Measurements from ENCODE around the gene TSTD1. TPM values are rescaled to one million over a fixed set of nuclear protein-coding genes. Genes with fewer than 3 reads are reported as not detected.
"Not testable (repeated sequence)": the region's sequence is repeated elsewhere in the genome, so short reads cannot be mapped to it uniquely, and the experiment has no call there.

The TSTD1 gene
- total and polyA plus RNA-seq, 5 experiments from 2014 or later = 100 to 508 (median 342) TPM

DNA sequence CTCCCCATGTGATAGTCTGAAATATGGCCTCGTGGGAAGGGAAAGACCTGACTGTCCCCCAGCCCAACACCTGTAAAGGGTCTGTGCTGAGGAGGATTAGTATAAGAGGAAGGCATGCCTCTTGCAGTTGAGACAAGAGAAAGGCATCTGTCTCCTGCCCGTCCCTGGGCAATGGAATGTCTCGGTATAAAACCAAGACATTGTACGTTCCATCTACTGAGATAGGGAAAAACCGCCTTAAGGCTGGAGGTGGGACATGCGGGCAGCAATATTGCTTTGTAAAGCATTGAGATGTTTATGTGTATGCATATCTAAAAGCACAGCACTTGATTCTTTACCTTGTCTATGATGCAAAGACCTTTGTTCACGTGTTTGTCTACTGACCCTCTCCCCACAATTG, 21.6 kb downstream of the TSTD1 start:
- ATAC-seq, H3K36me3 Mint-ChIP-seq, POLR2A ChIA-PET, H3K27me3 Mint-ChIP-seq, DNase-seq, H3K9me3 Mint-ChIP-seq, H3K4me3 Mint-ChIP-seq: not testable (repeated sequence)
- Mint-ChIP-seq H3K27ac (peak overlapping the region in 7 of 10 donors; percentile 9 to 60 (median 37)), H3K4me1 (peaks cover 29 to 68% (median 56%) of the 10 kb centered on the region in 4 donors)

DNA sequence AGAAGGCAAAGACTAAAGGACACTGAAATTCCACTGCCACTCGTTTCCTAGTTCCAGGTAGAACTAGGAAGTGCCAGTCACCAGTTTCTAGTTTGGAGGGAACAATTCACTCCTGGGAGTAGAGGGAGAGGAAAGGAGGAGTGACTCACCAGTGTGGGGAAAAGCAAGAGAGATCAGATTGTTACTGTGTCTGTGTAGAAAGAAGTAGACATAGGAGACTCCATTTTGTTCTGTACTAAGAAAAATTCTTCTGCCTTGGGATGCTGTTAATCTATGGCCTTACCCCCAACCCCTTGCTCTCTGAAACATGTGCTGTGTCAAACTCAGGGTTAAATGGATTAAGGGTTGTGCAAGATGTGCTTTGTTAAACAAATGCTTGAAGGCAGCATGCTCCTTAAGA, 22.1 kb downstream of the TSTD1 start:
- not testable (repeated sequence) for H3K9me3 Mint-ChIP-seq

DNA sequence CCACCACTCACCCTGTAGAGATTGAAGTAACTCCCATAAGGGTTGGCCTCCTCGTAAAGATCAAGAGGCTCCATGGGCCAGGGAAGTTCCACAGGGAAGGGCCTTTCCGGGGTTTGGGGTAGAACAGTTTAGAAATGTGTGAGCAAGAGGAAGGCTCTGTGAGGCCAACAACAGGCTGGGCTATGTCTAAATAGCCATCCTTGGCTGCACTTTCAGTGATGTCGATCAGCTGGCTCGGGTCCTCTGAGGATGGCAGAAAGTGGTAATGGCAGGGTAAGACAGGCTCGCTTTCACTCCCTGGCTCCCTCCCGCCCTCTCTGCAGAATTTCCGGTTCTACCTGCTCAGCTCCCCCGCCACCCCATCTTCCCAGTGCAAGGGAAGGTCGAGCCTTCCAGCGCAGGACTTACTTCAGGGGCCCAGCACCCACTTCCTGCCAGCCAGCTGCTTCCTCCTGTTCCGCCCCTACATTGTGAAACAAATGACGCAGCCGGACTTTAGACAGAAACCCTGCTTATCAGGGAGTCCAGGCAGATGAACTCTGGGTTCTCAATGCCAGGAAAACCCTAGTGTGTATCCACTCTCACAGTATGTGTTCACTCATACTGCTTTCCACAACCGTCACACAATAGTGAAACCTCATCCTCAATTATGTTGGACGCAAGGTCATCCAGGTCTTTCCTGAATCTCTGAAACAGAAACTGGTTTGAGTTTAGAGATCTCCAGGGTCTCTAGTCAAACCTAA, 25.1 kb downstream of the TSTD1 start:
- Mint-ChIP-seq H3K4me3 (peak overlapping the region; percentile 73 to 89 (median 83)), H3K4me1 (peaks cover 15 to 41% (median 33%) of the 10 kb centered on the region in 4 donors), H3K27me3 (no peaks in the 10 kb centered on the region), H3K27ac (peak overlapping the region; percentile 86 to 99 (median 95)), H3K9me3 (no peaks in the 10 kb centered on the region), H3K36me3 (peaks cover 0 to 2% (median 0%) of the 10 kb centered on the region in 3 donors)
- DNase-seq = peak; percentile 30 to 77 (median 58)
- ATAC-seq = peak; percentile 89 to 91
- POLR2A ChIA-PET = interaction anchor here (0.7 to 4.7 kb wide), 14 partner anchors 9 to 311 kb away, joined by 3 to 42 read pairs (median 4); partner anchors contain the start of genes ARHGAP30, KLHDC9, NDUFS2 and TSTD1

More for the DNA sequence above, 22.1 kb downstream of the TSTD1 start:
- not testable (repeated sequence) for H3K27me3 Mint-ChIP-seq, H3K4me3 Mint-ChIP-seq, ATAC-seq, H3K36me3 Mint-ChIP-seq, DNase-seq
- peak overlapping the region in 6 of 10 donors; percentile 37 to 86 (median 74) for H3K27ac Mint-ChIP-seq
- H3K4me1 Mint-ChIP-seq = peaks cover 32 to 68% (median 60%) of the 10 kb centered on the region in 4 donors
- POLR2A ChIA-PET = interaction anchor here (0.7 kb wide), 1 partner anchor 426 kb away, joined by 3 read pairs; no protein-coding TSS in a partner anchor

DNA sequence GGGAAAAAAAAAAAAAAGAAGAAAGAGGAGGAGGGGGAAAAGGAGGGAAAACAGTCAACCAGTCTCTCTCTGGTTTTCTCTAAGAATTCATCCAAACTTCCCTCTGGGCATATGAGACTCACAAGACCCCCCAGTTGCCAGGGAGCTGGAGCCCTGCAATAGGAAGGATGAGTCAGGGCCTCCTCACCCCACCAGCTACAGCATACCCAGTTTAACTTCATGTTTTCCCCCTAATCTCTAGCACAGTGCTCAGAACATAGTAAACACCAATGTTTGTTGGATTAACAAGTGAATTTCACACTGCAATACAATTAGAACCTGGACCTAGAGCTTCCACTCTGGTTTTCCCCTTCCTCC, 25.7 kb downstream of the TSTD1 start:
- H3K4me1 Mint-ChIP-seq = peaks cover 15 to 36% (median 28%) of the 10 kb centered on the region in 4 donors
- DNase-seq (no peak), ATAC-seq (peak in 1 of 2 donors; percentile 43)
- peak overlapping the region; percentile 86 to 99 (median 95) for H3K27ac Mint-ChIP-seq
- peaks cover 0 to 2% (median 0%) of the 10 kb centered on the region in 3 donors for H3K36me3 Mint-ChIP-seq
- H3K4me3 Mint-ChIP-seq = peak overlapping the region; percentile 73 to 89 (median 83)
- no peaks in the 10 kb centered on the region for H3K27me3 Mint-ChIP-seq
- POLR2A ChIA-PET = interaction anchor here (0.9 to 4.7 kb wide), 11 partner anchors 9 to 190 kb away, joined by 3 to 42 read pairs (median 5); partner anchors contain the start of genes ARHGAP30, NDUFS2, TSTD1 and USF1
- no peaks in the 10 kb centered on the region for H3K9me3 Mint-ChIP-seq

DNA sequence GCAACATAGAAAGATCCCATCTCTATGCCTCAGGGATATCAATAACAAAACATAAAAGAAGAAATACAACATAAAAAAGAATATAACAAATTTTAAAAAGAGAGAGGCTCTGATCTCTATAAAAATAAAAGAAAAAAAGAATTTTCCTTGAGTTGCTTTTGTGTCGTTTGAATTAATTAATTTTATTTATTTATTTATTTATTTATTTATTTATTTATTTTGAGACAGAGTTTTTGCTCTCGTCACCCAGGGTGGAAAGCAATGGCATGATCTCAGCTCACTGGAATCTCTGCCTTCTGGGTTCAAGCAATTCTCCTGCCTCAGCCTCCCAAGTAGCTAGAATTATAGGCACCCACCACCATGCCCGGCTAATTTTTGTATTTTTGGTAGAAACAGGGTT, 26.3 kb downstream of the TSTD1 start:
- POLR2A ChIA-PET = interaction anchor here (0.6 to 4.7 kb wide), 7 partner anchors 9 to 57 kb away, joined by 4 to 42 read pairs (median 7); partner anchors contain the start of genes ARHGAP30, F11R, TSTD1 and USF1
- Mint-ChIP-seq H3K36me3 (peaks cover 0 to 2% (median 0%) of the 10 kb centered on the region in 3 donors), H3K9me3 (no peaks in the 10 kb centered on the region), H3K27ac (peak overlapping the region in 9 of 10 donors; percentile 9 to 98 (median 86)), H3K27me3 (no peaks in the 10 kb centered on the region), H3K4me3 (no peak overlapping the region), H3K4me1 (peaks cover 13 to 31% (median 25%) of the 10 kb centered on the region in 4 donors)
- DNase-seq = no peak
- no peak for ATAC-seq

DNA sequence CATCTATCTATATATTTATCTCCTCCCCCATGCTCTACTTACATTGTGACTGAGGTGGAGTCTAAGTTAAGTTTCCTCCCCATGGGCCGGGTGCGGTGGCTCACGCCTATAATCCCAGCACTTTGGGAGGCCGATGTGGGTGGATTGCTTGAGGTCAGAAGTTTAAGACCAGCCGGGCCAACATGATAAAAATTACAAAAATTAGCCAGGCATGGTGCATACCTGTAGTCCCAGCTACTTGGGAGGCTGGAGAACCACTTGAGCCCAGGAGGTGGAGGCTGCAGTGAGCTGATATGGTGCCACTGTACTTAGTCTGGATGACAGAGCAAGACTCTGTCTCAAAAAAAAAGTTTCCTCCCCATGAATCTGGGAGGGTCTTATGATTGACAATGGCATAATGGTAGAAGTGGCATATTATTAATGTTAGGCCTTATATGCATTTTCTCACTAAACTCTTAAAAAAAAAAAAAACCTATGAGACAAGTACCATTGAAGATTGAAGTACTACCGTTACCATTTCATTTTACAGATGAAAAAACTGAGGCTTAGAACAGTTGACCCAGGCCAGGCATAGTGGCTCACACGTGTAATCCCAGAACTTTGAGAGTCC, 29.1 kb downstream of the TSTD1 start:
- no peaks in the 10 kb centered on the region for H3K9me3 Mint-ChIP-seq
- POLR2A ChIA-PET = no interaction called here
- peaks cover 0 to 2% (median 0%) of the 10 kb centered on the region in 3 donors for H3K36me3 Mint-ChIP-seq
- H3K27ac Mint-ChIP-seq = peak overlapping the region in 2 of 10 donors; percentile 43 to 48
- H3K4me1 Mint-ChIP-seq = peaks cover 15 to 25% (median 23%) of the 10 kb centered on the region in 4 donors
- no peak overlapping the region for H3K4me3 Mint-ChIP-seq
- DNase-seq (no peak), ATAC-seq (no peak)
- no peaks in the 10 kb centered on the region for H3K27me3 Mint-ChIP-seq

DNA sequence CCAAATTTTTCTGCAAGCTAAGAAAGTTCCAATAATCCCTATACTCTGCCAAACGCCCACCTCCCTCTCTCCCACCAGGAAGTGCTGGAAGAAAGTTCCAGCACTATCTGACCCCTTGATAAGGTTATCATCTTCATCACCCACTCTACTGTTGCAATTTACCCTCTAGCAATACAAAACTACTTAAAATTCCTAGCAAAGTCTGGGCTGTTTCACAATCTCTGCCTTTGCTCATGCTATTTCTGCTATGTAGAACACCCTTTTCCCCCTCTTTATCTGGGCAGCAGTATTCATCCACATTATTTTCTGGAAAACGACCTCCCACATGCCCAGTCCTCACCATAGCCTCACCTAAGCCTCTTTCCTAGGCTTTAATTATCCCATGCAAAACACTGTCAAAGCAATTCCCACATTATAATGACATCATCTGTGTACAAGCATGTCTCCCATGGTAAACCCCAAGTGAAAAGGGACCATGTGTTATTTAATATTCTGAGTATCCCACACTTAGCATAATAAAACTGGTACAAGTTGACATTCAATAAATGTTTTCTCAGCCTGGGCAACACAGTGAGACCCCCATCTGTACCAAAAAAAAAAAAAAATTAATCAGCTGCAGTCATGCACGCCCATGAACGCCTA, 29.8 kb downstream of the TSTD1 start:
- peaks cover 0 to 2% (median 0%) of the 10 kb centered on the region in 3 donors for H3K36me3 Mint-ChIP-seq
- ATAC-seq = no peak
- no peaks in the 10 kb centered on the region for H3K27me3 Mint-ChIP-seq
- H3K9me3 Mint-ChIP-seq = no peaks in the 10 kb centered on the region
- H3K27ac Mint-ChIP-seq = peak overlapping the region in 3 of 10 donors; percentile 15 to 43 (median 24)
- peaks cover 13 to 20% (median 18%) of the 10 kb centered on the region in 4 donors for H3K4me1 Mint-ChIP-seq
- POLR2A ChIA-PET = no interaction called here
- H3K4me3 Mint-ChIP-seq = no peak overlapping the region
- DNase-seq = no peak

DNA sequence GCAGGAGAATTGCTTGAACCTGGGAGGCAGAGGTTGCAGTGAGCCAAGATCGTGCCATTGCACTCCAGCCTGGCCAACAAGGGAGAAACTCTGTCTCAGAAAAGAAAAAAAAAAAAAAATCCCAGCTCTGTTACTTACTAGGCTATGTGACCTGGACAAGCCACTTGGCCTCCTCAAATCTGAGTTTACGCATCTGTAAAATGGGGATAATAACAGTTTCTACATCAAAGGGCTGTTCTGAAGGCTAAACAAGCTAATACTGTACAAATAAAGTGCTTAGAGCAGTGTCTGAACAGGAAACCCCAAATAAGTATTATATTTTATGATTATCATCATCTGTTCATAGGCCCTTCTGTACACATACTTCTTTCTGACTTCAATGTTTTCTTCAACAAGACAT, 31.4 kb downstream of the TSTD1 start:
- DNase-seq = no peak
- H3K4me1 Mint-ChIP-seq = peaks cover 5 to 7% (median 6%) of the 10 kb centered on the region in 4 donors
- H3K9me3 Mint-ChIP-seq = no peaks in the 10 kb centered on the region
- POLR2A ChIA-PET = interaction anchor here (0.6 to 1.0 kb wide), 4 partner anchors 13 to 90 kb away, joined by 3 to 4 read pairs (median 4); partner anchors contain the start of gene F11R
- peaks cover 0 to 2% (median 0%) of the 10 kb centered on the region in 3 donors for H3K36me3 Mint-ChIP-seq
- H3K27me3 Mint-ChIP-seq = no peaks in the 10 kb centered on the region
- no peak for ATAC-seq
- no peak overlapping the region for H3K27ac Mint-ChIP-seq
- H3K4me3 Mint-ChIP-seq = no peak overlapping the region

DNA sequence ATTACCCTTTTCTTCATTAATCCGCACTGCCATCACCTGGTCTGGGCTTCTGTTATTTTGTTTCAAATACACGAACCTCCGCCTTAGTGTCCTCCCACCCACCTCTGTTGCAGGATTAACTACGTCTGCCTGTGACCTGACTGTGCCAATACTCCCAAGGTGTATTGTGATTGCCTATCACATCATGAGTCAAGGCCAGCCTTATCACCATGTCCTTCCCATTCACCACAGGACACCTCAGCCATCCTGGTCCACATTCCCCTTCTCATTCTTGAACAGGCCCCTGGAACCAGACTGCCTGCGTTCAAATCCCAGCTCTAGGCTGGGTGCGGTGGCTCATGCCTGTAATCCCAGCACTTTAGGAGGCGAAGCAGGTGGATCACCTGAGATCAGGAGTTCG, 32.2 kb downstream of the TSTD1 start:
- POLR2A ChIA-PET = interaction anchor here (0.7 to 1.0 kb wide), 3 partner anchors 14 to 91 kb away, joined by 3 to 4 read pairs (median 3); partner anchors contain the start of genes F11R and ITLN2
- ATAC-seq (no peak), DNase-seq (no peak)
- Mint-ChIP-seq H3K4me3 (no peak overlapping the region), H3K4me1 (peaks cover 0 to 5% (median under 1%) of the 10 kb centered on the region in 4 donors), H3K27me3 (no peaks in the 10 kb centered on the region), H3K9me3 (no peaks in the 10 kb centered on the region), H3K27ac (no peak overlapping the region), H3K36me3 (peaks cover 0 to 3% (median 0%) of the 10 kb centered on the region in 3 donors)

DNA sequence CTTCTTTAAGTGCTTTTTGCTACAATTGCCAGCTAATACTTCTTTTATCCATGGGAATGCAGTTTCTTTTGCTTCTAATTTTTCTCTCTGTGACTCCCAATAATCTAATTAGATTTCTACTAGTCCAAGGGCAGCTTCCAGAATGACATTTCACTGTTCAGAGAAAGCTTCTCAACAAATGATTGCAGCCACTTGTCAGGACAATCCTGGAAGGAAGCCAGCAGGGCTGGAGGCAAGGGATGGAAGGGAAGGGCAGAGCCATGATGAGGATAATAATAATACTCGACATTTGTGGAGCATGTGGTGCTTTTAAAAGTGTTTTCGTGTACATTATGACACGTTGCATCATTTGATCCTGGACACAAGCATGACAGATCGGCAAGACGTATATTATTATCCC, 37.2 kb downstream of the TSTD1 start:
- Mint-ChIP-seq H3K27me3 (no peaks in the 10 kb centered on the region), H3K27ac (peak overlapping the region in 1 of 10 donors; percentile 56), H3K36me3 (peaks cover 0 to 31% (median 12%) of the 10 kb centered on the region in 3 donors), H3K9me3 (no peaks in the 10 kb centered on the region), H3K4me1 (peaks cover 5 to 9% (median 8%) of the 10 kb centered on the region in 4 donors), H3K4me3 (no peak overlapping the region)
- DNase-seq (no peak), ATAC-seq (no peak)
- POLR2A ChIA-PET = no interaction called here

DNA sequence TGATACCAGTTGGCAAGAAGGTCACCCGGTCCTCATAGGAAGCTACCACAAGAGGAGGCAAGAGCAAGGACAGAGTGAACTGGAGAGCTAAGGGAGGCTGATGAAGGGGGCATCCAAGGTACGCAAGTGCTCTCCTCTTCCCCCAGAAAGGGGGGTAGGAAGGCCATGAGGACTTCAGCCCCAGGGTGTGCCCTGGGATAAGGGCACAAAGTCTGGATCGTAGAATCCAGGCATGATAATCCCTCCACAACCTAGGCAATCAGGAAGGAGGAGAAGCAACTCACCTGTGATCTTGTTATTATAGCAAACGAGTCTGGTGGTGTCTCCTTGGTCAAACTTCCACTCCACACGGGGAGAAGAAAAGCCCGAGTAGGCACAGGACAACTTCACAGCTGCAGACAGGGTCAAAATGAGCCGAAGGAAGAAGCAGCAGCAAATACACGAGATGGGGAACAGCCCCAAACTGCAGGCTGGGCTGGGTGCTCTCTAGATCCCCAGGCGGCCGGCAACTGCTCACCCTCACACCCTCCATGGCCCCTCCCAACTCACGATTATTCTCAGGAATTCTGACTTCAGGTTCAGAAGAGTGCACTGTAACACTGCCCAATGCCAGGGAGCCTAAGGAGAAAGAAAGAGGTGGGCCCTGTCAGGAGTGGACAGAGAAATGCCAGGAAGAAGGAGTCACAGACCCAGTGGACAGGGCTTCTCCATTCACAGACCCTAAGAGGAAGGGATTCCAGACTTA, 37.9 kb downstream of the TSTD1 start:
- no peak for DNase-seq
- H3K4me3 Mint-ChIP-seq = no peak overlapping the region
- no peak for ATAC-seq
- no peaks in the 10 kb centered on the region for H3K27me3 Mint-ChIP-seq
- peaks cover 5 to 9% (median 6%) of the 10 kb centered on the region in 4 donors for H3K4me1 Mint-ChIP-seq
- H3K9me3 Mint-ChIP-seq = no peaks in the 10 kb centered on the region
- no peak overlapping the region for H3K27ac Mint-ChIP-seq
- POLR2A ChIA-PET = no interaction called here
- peaks cover 0 to 31% (median 12%) of the 10 kb centered on the region in 3 donors for H3K36me3 Mint-ChIP-seq

DNA sequence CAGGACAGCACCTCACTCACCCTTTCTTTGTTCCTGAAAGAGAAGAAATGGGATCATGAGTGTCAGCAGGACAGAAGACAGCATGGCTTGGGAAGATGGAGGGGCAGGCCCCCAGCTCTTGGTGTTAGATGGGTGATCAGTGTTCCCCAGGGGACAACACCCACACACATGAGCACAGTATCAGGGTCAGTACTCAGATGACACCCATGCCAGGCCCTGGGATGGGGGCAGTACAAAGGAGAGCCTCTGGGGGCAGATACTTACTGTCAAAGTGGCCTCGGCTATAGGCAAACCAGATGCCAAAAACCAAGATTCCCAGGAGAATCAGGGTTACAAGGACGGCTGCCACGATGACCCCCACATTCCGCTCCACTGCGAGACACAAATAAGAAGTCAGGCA, 39.4 kb downstream of the TSTD1 start:
- DNase-seq (no peak), ATAC-seq (no peak)
- no peaks in the 10 kb centered on the region for H3K9me3 Mint-ChIP-seq
- no peak overlapping the region for H3K4me3 Mint-ChIP-seq
- no peak overlapping the region for H3K27ac Mint-ChIP-seq
- H3K27me3 Mint-ChIP-seq = no peaks in the 10 kb centered on the region
- peaks cover 5 to 9% (median 6%) of the 10 kb centered on the region in 4 donors for H3K4me1 Mint-ChIP-seq
- H3K36me3 Mint-ChIP-seq = peaks cover 0 to 31% (median 12%) of the 10 kb centered on the region in 3 donors
- POLR2A ChIA-PET = interaction anchor here (0.6 to 3.7 kb wide), 2 partner anchors 14 to 40 kb away, joined by 6 to 13 read pairs; partner anchors contain the start of gene TSTD1

All from naive thymus-derived CD8-positive, alpha-beta T cell (primary cell).